ENCODE results near the gene STX8.
A peak's percentile ranks its signal among the peaks of the same experiment; 100 is the strongest.
"Not testable (repeated sequence)": the region's sequence is repeated elsewhere in the genome, so short reads cannot be mapped to it uniquely, and the experiment has no call there.

STX8 gene, protein sequence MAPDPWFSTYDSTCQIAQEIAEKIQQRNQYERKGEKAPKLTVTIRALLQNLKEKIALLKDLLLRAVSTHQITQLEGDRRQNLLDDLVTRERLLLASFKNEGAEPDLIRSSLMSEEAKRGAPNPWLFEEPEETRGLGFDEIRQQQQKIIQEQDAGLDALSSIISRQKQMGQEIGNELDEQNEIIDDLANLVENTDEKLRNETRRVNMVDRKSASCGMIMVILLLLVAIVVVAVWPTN

DNA sequence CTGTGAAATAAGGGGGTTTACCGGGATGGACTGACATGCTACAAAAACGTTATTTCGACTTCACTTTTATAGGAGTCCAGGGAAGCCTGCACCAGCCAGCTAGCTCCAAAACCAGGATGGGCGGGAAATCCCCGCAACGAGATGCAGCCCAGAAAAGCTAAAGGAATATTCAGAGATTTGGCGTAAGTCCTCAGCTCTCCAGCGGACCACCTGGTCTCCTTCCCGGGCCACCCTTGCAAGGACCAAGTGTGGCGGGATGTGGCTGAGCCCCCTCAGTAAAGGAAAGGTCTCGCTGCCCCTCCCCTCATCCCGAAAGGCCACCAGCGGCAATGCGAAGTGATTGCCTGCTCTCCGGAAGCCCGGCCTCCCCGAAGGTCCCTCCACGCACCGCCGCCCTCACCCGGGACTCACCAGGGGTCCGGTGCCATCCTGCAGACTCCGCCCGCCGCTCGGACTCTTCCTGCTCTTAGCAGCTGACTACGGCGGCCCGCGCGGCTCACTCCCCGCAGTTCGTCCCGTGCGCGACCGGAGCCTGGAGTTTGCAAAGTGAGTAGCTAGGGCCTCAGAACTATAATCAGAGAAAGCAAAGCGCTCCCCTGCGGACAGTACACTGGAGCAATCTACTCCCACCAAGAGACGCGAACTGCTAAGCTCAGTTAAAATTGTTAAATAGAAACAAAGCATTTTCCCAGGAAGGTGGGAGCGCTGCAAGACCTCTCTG is at the start of gene STX8:
Gene STX8 (minus strand): TSS at position 440 of the 721 bp plus-strand sequence. CDS start 12 bp downstream, at position 428.
- DNase-seq: peak; percentile 94

DNA sequence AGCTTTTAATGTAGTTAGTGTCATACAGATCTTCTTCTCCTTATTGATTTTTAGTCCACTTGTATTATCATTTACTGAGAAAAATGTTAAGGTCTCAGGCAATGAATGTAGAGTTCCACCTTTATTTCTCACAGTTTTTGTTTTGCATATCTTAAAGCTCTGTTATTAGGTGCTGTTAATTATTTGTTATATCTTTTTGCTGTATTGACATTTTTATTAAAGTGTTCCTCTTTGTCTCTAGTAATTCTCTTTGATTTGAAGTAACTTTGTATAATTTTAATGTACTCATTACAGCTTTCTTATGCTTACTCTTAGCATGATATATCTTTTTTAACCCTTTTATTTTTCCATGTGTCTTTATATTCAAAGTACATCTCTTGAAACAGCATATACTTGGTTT is 47.3 kb upstream of the STX8 start:
- no peak for DNase-seq

DNA sequence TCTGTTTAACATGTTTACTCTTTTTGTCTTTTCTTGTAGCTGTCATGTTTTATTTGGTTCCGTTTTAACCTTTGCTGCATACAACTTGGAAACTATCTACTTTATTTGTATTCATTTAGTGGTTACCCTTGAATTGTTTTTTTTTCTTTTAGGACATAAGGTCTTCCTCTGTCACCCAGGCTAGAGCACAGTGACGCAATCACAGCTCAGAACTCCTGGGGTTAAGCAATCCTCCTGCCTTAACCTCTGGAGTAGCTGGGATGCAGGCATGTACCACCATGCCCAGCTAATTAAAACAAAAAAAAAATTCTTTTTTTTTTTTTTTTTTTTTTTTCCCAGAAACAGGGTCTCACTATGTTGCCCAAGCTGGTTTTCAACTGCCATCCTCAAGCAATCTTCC is 39.9 kb upstream of the STX8 start:
- no peak for DNase-seq

DNA sequence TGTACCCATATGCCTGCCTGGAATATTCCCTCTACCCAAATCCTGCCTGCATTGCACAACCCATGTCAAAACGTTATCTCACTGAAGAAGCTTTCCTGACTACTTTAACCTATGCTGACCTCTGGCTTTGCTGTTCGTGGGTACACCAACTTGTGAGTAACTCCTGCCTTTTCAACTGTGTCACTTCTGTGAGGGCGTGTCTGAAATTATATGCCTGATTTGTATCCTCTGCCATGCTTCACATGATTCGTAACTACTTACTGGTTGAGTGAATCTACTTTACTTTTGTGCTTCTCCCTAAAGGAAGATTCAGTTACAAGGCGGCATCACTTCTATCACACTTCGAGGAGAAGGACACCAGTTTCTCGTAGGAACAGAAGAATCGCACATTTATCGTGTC is 36.4 kb upstream of the STX8 start:
- no peak for DNase-seq

DNA sequence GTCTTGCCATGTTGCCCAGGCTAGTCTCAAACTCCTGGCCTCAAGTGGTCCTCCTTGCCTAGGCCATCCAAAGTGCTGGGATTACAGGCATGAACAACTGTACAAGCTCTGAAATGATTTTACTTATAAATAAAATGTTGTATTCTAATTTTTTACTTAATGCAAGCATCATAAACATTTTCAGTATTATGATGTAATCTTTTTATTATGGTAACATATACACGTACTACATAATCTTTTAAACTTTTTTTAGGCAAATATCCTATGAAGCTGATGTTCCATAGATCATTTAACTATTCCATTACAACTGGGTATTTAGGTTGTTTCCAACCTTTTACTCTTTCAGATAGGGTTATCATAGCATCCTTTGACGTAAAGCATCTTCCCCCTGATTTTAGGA is 35.9 kb upstream of the STX8 start:
- no peak for DNase-seq

DNA sequence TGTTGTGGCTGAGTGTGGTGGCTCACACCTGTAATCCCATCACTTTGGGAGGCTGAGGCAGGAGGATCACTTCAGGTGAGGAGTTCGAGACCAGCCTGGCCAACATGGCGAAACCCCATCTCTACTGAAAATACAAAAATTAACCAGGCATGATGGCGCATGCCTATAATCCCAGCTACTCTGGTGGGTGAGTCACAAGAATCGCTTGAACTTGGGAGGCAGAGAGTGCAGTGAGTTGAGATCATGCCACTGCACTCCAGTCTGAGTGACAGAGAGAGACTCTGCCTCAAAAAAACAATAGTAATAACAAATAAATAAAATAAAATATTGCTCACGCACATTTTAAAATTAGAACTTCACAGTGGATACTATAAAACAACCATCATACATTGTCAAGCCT is 31.4 kb upstream of the STX8 start:
- not testable (repeated sequence) for DNase-seq

DNA sequence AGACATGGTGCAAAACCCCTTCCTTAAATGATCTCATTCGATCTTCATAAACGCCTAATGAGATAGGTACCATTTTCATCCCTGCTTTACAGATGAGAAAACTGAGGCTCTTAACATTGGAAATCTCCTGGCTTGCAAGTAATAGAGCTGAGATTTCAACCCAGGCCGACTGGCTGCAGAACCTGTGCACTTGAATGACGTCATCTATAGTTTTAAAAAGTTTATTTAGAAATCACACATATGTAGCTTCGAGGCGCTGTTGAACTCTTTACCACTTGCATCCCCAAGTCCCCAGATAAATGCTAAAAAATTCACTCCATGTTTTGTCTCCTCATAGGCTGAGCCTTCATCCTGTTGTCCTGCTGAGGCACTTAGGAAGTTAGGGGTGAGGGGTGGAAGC is 30.8 kb upstream of the STX8 start:
- no peak for DNase-seq

DNA sequence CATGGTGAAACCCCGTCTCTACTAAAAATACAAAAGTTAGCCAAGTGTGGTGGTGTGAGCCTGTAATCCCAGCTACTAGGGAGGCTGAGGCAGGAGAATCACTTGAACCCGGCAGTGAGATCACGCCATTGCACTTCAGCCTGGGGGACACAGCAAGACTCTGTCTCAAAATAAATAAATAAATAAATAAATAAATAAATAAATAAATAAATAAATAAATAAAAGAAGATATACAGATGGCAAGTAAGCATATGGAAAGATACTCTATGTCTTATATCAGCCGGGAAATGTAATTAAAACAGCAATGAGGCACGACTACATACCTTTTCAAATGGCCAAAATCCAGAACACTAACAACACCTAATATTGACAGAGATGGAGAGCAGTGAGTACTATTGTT is 29.0 kb upstream of the STX8 start:
- not testable (repeated sequence) for DNase-seq

DNA sequence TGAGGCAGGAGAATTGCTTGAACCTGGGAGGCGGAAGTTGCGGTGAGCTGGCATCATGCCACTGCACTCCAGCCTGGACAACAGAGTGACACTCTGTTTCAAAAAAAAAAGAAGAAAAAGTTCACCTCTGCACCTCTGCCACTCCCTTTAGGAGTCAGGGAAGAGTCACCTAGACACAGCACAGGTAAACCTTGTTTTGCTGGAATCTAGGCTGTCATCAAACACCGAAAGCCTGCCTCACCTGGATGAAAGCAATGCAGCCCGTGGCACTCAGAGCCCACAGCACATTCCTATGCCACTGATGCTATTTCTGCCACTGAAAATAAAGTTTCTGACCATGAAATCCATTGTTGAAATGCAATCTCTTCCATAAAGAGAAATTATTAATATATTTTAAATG is 23.0 kb upstream of the STX8 start:
- DNase-seq: no peak

DNA sequence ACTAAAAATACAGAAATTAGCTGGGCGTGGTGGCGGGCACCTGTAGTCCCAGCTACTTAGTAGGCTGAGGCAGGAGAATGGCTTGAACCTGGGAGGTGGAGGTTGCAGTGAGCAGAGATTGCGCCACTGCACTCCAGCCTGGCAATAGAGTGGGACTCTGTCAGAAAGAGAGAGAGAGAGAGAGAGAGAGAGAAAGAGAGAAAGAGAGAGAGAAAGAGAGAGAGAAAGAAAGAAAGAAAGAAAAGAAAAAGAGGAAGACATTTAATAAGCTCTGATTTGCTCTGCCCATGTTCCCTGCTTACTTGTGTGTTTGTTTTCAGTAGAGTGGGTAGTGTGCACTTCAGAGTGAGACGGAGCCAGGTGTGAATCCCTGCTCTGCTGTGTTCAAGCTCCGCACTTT is 22.0 kb upstream of the STX8 start:
- DNase-seq: not testable (repeated sequence)

DNA sequence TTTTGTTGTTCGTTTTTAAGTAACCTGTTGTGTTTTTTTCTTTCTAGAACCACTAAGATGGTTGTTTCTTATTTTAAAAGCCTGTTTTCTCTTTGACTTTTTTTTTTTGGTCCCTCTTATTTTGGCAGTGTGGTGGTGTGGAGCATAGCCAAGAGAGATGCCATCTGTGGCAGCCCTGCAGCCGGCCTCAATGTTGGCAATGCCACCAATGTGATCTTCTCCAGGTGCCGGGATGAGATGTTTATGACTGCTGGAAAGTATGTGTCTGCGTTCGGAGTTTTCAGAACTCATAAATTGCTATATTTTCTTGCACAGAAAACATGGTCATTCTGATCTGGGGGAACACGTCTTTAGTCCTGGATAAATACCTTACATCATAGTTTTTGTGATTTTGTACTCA is 18.4 kb upstream of the STX8 start:
- no peak for DNase-seq

DNA sequence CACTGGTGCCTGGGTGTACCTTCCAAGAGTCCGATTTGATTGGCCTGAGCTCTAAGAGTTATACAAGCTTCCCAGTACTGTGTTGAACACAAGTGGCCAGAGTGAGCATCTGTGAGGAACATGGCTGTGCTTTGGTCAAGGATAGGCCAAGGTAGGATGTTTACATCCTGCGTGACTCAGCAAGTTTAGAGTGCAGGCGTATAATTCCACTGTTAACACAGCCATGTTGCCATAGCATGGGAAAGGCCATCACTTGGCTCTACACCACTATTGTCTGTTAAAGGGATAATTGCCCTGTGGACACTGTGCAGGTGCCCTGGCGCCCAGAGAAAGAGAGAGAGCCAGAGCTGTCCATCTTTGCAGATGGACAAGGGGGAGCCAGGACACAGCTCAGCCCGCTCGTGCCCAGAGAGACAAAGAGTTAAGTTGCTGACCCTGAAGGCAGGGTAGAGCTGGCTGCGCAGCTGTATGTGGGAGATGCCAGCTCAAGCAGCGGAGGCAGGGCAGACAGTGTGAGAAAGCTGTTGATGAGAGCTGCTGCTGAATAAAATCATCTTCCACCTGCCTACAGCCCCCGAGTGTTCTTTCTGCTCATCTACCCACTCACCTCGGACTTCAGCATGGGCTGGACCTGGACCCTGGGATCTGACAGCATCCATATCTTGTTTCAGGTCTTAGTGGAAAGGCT is 12.5 kb upstream of the STX8 start:
- DNase-seq: no peak

DNA sequence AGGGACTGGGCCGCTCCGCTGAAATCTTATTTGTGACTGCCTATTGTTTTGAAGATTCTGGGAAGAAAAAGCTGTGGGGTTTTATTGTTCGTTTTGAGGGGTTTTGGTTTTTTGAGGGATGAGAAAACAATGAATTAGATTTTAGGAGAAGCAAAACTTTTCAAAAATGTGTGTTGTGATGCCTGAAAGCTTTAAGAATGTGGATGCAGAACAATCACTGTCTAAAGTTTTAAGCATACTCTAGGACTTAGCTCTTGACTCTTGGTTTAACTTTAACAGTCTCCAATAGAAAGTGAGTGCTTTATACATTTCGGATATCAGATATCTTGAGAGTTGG is 1.7 kb upstream of the STX8 start:
- no peak for DNase-seq

DNA sequence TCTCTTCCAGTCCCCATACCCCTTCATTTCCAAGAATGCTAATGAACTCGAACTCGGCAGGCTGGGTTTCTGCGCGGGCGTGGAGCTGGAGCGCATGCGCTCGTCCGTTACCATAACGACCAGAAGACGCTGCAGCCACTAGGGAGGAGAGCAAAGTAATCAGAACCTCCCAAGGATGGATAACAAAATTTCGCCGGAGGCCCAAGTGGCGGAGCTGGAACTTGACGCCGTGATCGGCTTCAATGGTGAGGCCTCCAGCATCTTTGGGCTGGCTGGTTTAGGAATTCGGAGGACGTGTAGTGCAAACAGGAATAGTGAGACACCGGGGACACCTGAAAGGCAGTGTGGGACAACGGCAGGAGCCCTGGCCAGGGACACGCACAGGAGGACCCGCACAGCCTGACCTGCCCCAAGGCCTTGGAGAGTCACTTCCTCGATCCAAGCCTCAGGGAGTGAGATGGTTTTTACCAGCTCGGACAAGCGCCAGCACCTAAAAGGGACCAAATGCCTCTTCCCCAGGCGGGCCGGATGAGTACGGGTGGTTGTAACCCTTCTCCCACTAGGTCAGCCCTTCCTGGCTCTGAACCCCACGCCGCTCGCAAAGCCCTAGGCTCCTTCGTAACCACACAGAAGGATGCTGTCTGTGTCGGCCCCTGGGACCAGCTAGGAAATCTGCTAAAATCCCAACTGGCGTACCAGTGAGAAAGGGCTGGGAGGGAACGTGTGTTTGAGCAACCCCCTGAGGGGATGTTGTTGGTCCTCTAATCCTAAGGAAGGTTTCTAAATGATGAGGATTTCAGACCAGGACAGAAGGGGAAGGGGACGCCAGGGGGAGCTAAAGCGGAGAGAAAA is 1.1 kb upstream of the STX8 start, which contains the start of gene CFAP52:
Gene CFAP52 (plus strand): TSS at position 122 of the 852 bp plus-strand sequence. CDS start 54 bp downstream, at position 176.
- peak; percentile 84 for DNase-seq

DNA sequence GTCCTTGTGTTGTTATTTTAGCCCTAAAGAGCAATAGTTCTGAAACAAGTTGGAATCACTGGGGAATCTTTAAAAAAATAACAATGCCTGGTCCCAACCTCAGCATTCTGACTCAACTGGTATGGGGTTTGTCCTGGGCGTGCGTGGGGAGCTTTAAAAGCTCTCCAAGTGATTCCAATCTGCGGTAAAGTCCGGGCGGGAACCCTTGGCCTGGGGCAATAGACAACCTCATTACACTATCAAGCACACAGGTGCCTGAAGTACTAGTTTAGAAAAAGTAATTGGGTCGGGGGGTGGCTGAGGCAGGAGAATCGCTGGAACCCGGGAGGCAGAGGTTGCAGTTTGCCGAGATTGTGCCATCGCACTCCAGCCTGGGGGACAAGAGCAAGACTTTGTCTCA is 4.4 kb downstream of the STX8 start:
- no peak for DNase-seq

DNA sequence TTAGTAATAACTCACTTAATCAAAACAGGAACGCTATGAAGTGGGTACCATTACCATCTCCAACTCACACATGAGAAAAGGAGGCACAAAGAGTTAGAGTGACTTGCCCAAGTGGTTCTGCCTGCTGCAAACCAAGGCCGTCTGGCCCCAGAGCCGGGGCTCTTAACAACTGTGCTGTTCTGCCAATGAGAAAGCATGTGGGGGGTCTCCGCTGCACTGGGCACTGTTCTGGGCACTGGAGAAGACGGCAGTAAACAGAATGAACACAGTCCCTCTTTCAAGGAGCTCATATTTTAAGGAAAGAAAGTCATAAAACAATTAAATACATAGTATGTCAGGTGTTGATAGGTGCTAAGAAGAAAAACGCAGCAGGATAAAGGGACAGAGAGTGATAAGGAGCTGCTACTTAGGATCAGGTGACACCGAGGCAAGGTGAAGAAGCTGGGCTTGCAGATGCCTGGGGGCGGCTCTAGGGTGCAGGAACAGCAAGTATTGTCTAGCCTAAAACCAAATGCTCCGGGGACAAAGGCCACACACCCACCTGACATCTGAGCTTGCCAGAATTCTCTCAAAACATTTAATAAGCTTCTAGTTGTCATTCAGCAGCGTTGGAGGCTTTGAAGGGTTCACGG is 6.5 kb downstream of the STX8 start:
- no peak for DNase-seq

DNA sequence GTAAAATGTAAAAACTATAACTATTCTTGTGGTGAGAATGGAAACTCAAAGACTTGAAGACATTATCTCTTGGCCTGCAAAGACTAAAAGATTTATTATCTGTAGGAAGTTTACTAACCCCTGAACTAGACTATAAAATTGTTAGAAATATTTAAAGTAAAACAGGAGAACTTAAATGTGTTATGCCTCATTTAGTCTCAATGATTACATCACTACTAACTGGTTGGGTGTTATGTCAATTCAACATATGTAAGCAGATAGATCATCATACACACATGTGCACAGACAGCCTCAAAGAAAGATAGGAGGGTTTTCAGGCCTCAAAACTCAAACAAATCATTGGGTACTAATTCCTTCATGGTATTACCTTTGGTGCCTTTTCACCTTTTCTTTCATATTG is 7.6 kb downstream of the STX8 start:
- DNase-seq: no peak

DNA sequence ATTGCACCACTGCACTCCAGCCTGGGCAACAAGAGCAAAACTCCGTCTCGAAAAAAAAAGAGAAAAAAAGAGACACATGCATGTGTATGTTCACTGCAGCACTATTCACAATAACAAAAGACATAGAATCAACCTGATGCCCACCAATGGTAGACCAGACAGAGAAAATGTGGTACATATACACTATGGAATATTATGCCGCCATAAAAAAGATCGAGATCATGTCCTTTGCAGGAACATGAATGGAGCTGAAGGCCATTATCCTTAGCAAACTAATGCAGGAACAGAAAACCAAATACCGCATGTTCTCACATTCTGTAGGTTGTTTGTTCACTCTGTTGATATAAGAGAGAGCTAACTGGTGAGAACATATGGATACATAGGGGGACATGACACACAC is 8.9 kb downstream of the STX8 start:
- DNase-seq: not testable (repeated sequence)

DNA sequence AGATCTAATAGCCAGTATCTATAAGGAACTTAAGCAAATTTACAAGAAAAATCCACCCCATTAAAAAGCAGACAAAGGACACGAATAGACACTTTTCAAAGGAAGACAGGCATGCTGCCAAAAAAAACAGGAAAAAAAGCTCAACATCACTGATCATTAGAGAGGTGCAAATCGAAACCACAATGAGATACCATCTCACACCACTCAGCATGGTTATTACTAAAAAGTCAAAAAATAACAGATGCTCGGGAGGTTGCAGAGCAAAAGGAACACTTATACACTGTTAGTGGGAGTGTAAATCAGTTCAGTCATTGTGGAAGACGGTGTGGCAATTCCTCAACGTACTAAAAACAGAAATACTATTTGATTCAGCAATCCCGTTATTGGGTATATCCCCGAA is 9.6 kb downstream of the STX8 start:
- no peak for DNase-seq

DNA sequence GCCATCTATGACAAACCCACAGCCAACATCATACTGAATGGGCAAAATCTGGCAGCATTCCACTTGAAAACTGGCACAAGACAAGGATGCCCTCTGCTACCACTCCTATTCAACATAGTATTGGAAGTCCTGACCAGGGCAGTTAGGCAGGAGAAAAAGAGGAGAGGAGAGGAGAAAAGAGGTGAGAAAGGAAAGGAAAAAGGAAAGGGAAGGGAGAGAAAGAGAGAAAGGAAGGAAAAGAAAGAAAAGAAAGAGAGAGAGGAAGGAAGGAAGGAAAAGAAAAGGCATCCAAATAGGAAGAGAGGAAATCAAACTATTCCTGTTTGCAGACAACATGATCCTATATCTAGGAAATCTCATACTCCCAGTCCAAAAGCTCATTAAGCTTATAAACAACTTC is 11.5 kb downstream of the STX8 start:
- DNase-seq: no peak

DNA sequence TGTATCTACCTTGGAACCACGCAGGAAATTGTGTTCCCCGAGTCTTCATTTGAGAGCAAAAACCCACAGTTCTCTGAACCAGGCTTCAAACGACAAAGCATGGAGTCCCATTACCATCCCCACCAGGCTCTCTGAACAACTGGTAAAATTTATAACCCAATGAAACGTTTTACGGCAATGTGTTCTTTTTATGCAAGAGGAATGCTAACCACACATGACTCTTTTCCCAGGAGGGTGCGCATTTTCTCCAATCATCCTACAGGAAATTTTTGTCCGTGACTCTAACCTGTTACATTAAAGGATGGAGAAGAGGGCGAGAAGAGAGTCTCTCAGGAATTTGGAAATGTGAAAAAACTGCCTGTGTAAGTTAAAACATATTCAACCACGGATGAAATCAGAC is 17.8 kb downstream of the STX8 start:
- no peak for DNase-seq

DNA sequence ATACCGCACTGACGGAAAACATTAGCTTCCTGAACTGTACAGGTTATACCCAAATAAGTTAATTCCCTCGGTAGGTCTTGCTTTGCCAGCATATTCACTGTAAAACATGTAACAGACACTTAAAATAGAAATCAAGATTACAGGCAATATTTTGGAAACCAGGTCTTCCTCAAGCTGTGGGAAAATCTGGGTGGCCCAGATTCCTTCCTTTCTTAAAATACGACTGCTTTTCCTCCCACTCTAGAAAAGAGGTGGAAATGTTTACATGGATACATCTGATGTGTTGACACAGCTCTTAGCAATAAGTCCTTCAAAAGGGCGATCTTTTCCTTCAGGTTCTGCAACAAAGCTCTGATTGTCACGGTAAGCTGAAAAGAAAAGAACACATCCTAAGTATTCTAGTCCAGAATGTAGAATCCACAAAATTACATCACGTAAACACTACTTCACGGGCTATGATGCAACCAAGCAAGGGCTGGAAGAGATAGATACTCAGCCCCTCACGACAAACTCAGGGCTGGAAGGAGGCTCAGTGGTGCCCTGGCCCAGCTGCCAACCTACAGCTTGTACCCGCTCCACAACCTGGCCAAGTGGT is 18.4 kb downstream of the STX8 start:
- no peak for DNase-seq
